HUDEP-2 (cell line): ENCODE results near the gene ZNF398.

Source experiments
- DNase-seq, 76 experiments: peaks; one replicate each; lab custom pipeline; 2025; ENCODE audit not compliant: unreplicated experiment in 76 of 76; lab: John Stamatoyannopoulos, UW

The ZNF398 gene

DNA sequence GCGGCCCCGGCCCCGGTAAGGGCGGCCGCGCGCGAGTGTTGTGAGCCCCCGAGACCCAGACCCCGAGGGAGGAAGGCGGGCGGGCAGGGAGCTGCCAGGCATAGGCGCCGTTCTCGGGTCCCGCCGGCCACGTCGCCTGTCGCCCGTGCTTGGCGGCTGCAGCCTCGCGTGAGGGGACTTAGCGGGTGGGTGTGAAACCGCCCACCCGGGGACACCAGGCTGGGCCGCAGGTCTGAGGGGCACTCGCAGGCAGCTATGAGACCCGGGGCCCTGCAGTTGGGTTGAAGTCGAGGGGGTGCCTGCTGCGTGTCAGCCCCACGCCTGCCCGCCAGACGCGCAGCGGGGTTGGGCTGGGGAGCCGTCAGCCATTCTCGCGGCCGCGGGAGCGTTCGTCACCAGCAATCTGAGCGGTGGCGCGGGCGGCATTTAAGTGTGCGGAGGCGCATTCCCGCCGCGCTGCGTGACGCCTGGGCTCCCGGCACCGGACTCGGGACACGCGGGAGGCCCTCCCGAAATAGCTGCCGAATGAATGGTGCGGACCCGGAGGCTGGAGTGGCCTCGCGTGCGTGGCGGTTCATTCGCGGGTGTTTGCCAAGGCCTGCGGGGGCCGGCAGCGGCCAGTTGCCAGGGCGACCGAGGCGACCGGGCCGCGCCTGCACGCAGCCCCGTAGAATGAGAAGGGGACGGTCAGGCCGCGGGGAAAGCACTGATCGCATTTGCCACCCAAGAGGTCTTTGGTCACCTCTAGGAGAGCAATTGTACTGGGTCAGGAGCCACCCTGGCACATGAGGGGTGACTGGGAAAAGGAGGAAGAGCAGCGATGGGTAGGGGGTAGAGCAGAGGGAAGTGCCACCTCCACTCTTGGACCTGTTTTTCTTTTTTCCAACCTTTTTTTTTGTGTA lies 750 bp downstream of the ZNF398 start:
- peak in 44 of 76 experiments; percentile 5 to 67 (median 32) for DNase-seq

DNA sequence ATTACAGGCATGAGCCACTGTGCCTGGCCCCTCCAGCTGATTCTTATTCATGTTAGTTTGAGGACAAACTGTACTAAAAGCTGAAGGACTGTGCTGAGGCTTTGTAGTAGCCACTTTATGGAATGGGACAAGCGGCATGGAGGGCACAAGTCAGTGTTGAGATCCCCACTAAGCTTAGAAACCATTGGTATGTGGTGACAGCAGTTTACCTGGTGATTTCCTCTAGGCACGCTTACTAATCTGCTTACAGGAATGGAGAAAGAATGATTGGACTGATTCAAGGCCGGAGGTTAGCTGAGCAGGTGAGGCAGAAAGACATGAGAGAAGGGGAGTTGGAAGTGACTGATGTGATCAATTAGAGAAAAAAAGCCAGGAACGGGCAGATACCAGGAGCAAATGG lies 3.7 kb downstream of the ZNF398 start:
- DNase-seq = no peak

DNA sequence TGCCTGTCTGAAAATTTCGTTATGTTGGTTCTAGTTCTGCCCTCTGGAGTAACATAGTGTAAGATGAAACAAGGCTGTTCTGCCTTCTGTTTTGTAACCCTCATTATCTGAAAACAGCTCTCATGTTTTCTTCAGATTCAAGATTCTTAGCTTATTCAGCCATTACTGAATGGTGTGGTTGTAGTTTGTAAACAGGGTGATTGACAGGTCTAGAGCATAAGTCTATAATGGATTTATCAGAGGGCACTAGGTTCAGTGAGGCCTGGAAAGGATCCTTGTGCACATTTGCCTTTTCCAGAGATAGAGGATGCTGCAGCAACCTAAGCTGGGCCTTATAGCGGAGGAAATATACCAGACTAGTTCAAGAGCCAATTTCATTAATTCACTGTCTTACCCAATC lies 6.1 kb downstream of the ZNF398 start:
- no peak for DNase-seq

DNA sequence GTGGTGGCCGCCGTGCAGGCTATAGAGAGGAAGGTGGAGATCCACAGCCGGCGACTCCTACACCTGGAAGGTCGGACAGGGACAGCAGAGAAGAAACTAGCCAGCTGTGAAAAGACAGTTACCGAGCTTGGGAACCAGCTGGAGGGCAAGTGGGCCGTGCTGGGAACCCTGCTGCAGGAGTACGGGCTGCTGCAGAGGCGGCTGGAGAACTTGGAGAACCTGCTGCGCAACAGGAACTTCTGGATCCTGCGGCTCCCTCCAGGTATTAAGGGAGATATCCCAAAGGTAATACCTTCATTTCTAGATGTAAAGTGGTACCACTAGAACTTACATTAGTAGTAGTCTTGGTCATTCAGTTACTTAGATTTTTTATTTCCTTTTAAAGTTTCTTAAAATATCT lies 6.8 kb downstream of the ZNF398 start:
- no peak for DNase-seq

DNA sequence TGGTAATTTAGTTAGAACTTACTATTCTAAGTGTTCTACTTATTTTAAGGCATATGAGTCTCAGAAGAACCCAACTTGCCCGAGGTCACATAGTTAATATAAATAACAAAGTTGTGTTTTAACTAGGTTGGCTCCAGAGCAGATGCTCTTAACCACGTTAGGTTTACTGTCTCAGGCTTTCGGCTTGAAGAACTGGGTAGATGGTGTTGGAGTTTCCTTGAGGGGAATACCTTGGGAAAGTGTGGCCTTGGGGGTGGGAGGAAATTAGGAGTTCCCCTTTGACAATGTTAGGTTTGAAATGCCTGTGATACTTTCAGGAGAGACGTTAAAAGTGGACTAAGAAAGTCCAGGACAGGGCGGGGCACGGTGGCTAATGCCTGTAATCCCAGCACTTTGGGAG lies 9.6 kb downstream of the ZNF398 start:
- DNase-seq = no peak

DNA sequence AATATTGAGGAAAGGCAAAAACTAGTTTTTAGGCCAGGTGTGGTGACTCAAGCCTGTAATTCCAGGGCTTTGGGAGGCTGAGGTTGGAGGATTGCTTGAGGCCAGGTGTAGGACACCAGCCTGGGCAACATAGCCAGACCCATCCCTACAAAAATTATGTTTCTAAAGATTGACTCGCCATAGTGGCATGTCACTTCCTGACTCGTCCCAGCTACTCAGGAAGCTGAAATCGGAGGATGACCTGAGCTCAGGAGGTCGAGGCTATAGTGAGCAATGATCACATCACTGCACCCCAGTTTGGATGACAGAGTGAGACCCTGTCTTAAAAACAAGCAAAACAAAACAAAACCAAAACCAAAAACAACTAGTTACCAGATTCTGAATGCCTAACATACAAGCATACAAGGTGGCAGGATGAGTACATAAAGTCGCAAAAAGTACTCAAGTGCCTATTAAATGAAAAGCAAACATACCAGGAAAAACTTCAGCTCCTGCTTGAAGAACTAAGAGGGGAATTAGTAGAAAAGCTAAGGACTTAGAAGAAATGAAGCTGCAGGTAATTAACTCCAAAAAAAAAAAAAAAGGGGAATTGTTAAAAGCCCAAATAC lies 14.1 kb downstream of the ZNF398 start:
- no peak for DNase-seq

DNA sequence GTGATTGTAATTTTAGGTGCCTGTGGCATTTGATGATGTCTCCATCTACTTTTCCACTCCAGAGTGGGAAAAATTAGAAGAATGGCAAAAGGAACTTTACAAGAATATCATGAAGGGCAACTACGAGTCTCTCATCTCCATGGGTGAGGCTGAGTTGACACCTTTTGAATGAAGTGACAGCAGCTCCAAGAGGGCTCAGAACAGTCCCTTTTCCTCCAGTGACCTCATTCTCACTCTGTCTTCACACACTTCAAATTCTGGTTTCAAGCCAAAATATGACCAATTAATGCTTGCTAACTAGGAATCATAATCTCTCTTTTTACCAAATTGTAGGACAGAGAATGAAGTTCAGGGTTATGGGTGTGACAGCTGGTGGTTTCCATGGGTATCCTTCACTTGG lies 18.9 kb downstream of the ZNF398 start:
- no peak for DNase-seq

DNA sequence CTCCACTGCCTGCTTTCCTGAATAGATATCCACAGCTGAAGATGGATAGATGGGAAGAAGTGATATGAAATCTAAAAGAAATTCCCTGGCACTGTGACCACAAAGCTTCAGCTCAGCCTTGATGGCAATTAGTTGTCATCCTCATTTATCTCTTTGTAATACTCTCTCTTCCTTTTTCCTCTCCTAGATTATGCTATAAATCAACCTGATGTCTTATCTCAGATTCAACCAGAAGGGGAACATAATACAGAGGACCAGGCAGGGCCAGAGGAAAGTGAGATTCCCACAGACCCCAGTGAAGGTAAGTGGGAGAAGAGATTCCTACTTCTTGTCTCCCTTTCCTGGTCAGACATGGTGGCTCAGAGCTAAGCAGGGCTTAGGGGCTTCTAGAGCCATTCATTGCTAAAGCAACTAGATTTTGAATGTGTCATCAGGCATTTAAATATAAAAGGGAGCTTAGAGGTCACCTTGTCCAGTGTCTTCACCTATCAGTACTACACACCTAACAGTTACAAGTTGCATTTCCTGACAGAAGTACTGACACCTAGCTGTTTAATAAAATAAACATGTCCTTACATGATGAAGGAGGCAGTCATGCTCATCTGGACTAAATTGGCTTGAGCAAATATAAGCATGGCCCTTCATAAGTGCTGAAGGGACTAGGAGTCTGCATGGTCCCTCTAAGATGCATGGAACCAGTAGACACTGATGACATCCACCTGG lies 19.5 kb downstream of the ZNF398 start:
- no peak for DNase-seq

DNA sequence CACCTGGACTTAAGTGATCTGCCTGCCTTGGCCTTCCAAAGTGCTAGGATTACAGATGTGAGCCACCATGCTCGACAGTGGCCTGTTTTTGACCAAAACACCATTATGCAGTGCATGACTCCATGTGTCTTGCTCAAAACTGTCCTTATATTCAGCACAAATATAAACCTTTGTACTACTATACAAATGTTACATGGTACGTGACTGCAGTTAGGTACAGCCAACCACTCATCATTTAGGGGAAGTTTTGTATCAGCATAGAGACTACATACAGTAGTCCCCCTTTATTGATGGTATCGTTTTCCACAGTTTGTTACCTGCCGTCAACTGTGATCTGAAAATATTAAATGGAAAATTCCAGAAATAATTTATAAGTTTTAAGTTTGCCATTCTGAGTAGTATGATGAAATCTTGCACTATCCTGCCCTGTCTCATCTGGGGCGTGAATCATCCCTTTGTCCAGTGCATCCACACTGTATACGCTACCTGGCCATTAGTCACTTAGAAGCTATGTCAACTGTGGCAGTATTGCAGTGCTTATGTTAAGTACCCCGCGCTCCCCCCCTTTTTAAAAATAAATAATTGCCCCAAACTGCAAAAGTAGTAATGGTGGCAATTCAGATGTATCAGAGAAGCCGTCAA lies 24.8 kb downstream of the ZNF398 start:
- DNase-seq = no peak

DNA sequence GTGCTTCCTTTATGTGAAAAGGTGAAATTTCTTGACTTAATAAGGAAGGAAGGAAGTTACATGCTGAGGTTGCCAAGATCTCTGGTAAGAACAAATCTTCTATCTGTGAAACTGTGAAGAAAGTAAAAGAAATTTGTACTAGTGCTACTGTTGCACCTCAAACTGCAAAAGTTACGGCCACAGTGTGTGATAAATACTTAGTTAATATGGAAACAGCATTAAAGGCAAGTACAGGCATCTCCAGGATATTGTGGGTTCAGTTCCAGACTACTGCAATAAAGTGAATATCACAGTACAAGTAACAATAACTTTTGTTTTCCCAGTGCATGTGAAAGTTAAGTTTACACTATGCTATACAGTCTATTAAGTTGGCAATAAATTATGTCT lies 25.3 kb downstream of the ZNF398 start:
- no peak for DNase-seq

DNA sequence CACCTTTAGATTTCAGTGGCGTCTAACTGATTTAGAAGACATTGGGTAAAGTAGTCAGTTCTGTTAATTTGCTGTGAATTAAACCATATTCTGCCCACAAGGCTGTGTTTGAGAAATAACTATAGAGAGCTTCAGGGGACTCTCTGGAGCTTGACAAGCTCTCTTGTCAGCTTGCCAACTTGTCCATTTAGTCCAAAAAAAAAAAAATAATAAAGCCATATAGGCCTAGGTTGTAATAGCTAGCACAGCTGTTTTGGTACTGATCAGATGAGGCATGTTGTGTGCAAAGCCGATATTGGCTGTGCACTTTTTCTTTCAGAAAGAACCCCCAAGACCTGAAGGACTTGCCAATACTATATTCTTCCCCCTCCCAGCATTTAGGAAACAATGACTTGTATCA lies 27.9 kb downstream of the ZNF398 start:
- no peak for DNase-seq

DNA sequence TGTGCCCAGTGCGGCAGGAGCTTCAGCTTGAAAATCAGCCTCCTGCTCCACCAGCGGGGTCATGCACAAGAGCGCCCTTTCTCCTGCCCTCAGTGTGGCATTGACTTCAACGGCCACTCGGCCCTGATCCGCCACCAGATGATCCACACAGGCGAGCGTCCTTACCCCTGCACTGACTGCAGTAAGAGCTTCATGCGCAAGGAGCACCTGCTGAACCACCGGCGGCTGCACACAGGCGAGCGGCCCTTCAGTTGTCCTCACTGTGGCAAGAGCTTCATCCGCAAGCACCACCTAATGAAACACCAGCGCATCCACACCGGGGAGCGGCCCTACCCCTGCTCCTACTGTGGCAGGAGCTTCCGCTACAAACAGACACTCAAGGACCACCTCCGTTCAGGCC lies 32.0 kb downstream of the ZNF398 start:
- DNase-seq = no peak

DNA sequence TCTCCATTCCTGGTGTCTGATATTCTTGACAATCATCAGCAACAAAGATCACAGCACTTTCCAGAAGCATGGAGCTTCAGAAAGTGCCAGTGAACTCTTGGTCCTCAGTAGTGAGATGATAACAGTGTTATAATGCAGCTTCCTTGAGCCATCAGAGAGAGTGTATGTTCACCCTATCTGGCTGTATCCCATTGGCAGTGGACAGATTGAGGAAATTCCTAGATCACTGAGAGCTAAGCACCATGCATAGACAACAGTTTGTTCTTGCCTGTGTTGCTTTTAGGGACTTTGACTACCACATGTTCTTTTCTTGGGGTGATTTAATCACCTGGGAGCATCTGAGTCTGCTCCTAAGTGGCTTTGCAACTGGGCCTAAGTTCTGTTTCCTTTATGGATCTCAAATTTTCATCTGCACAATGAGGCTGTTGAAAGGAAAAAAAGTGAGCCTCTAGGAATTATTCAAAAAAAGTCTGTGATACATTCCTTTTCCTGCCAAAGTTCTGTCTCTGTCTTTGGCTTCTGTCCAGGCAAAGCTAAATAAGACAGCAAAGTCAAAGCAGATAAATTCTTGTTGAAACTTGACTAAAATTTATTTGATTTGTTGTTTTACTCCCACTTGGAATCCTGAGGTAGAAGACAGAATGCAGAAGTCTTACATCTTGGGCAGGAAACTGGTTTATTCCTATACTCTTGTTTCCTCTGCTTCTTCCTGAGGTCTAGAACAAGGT lies 33.6 kb downstream of the ZNF398 start:
- no peak for DNase-seq

DNA sequence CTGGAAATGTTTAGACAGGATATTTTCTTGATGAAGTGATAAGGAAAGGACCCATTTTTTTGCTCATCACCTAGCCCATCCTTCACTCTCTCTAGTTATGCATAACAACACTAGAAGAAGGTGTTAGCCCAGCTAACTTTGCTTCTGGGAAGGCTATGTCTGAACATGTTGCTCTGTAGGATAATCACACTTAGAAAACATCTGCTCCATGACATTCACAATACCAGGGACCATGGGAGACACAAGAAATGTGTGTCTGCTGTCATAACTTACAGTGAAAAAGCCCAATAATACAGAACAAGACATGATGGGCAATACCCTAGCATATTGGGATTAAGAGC lies 34.2 kb downstream of the ZNF398 start:
- DNase-seq = no peak

DNA sequence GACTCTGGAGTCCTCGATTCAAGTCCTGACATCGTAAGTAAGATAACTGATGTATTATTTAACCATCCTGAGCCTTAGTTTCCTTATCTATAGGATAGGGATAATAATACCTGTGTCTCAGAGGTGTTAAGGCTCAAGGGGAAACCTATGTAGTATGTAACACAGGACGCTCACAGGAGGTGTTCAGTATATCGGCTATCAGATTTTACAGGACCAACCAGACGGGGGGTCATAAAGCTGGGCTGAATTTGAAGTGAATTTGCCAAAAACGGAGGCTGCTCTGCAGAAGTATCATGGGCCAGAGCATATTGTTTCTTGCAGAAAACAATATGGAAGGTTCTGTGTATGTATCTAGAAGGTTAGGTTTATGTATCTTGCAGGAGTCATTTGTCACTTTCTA lies 37.0 kb downstream of the ZNF398 start:
- DNase-seq = no peak

DNA sequence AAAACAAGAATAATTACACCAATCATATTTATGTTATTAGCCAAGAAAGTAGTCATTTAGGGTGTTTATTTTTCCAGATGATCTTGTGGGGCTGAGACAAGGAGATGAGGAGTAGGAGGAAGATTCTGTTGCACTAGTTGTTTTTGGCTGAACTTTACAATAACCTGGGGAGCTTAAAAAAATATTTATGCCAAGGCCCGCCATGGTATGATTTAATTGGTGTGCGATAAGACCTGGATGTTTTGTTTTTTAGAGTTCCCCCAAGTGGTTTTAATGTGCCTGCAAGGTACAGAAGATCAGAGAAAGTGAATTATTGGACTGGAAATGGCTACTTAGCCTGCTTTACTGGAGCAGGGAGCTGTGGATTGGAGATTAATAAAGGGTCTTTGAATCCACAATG lies 41.0 kb downstream of the ZNF398 start:
- DNase-seq = no peak

DNA sequence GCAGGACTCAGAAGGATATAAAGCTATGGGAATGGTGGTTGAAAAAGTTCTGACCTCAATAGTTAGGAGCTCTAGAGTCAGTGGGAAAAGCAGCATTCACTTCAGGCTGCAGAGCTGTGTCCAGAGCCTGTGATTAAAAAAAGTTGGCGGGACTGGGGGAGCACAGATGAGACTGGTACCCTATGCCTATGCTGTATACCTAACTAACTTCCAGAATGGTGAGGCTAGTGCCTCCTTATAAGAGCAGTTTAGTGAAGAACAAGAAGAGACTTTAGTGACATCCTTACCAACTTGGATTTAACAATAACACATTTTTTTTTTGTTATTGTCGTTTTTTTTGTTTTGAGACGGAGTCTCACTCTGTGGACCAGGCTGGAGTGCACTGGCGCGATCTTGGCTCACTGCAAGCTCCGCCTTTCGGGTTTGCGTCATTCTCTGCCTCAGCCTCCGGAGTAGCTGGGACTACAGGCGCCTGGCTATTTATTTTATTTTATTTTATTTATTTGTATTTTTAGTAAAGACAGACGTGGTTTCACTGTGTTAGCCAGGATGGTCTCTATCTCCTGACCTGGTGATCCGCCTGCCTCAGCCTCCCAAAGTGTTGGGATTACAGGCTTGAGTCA lies 41.5 kb downstream of the ZNF398 start:
- no peak for DNase-seq

DNA sequence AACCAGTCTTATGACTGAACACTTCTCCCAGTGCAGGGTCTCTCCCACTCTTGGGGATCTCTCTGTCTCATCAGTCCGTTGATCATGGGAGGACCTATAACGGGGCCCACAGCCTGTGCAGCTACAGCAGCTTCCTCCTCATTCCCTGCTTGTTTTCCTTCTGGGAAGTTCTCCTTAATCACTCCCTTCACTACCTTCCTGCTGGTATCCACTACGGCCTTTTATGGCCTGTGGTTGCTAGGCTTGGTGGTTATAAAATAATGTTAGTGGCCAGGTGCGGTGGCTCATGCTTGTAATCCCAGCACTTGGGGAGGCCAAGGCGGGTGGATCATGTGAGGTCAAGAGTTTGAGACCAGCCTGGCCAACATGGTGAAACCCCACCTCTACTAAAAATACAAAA lies 44.6 kb downstream of the ZNF398 start:
- no peak for DNase-seq

DNA sequence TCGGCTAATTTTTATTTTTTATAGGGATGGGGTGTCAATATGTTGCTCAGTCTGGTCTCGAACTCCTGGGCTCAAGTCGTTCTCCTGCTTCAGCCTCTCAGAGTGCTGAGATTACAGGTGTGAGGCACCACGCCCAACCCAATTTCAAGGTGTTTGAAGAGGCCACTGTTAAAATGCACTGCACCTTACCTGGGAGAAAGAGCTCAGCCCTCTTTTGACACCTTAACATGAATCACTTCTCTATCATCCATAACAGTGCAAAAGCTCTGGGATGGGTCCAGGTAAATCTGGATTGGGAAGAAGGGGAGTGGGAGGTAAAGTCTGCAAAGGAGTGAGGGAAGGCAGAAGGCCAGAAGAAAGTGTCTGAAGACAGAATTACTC lies 47.5 kb downstream of the ZNF398 start:
- no peak for DNase-seq
